GM18517 (cell line): ENCODE data around the gene UBE2D3.
"Not testable (repeated sequence)": the region's sequence is repeated elsewhere in the genome, so short reads cannot be mapped to it uniquely, and the experiment has no call there.

Experiments
- ATAC-seq: cut with Tn5 transposase; IDR thresholded peaks from one replicate; pipeline ENCODE4 v1.9.1; 2021; ENCODE audit warnings: mild to moderate bottlenecking, moderate library complexity; ENCODE audit not compliant: unreplicated experiment

Gene UBE2D3

DNA sequence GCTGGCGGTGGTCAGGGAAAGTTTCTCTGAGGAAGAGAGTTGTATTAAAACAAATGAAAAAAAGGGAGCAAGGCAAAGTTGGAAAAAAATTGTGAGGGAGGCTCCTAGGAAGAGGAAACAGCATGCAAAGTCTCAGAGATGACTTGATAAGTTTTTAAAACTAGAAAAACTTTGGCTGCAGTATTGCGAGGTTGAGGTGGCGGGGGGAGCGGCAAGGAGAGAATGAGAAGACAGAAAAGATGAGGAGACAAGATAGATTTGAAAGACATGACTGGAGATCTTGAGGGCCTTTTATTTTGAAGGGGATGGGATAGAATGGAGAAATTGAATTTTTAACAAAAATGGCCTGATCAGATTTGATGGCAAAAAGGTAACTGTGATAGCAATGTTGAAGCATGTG, 4.8 kb upstream of the UBE2D3 start:
- no peak for ATAC-seq

DNA sequence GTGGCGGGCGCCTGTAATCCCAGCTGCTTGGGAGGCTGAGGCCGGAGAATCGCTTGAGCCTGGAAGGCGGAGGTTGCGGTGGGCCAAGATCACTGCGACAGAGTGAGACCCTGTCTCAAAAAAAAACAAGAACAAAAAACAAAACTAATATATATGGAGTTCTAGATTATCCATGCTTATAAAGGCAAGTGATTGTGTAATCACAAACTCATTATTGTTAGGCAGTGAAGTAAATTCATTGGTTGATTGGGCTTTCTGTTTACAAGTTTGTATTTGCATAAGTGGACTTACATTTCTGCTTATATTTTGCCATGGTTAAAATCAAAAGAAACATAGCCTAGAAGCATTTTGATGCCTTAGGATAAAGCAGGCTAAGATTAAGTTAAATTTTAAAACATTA, 2.5 kb upstream of the UBE2D3 start:
- ATAC-seq, result no peak

GRCh38 chr4:102828497-102828808, 1.1 kb upstream of the UBE2D3 start:
- no peak for ATAC-seq

- peak; percentile 90 for ATAC-seq
Observed at GRCh38 chr4:102827674-102828496, 534 bp upstream of the UBE2D3 start.

DNA sequence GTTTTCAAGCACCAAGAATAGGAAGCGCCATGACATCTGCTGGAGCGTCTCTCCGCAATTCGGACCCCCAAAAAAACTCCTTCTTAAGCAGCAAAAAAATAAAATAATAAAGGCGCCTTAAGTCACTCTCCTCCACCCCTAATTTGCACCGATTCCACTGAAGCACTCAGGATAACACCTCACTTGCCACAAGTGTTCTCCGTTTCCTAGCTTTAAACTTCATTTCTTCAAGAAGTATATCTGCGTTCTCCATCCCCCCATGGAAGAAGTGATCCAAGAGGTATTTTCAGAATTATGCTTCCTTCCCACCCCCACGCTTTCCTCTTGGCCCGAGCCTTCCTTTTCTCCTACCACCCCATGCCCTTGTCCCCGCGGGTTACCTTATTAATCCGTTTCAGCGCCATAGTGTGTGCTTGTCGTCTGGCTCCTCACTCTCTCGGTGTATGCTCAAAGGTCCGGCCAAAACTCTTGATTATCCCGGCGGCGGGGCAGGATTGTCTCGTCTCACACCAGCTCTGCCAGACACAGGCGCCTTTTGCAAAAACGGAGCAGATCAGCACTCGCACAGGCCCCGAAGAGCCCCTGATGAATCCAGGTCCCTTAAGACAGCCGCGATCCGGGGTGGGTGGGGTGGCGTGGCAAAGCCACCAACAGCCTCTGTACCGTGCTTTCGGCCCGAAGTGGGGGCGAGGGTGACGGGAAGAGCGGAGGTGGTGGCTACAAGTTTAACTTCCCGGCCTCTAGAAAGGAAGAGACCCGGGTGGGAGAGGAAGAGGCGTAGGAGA, 1.1 kb downstream of the UBE2D3 start:
- ATAC-seq, result no peak

DNA sequence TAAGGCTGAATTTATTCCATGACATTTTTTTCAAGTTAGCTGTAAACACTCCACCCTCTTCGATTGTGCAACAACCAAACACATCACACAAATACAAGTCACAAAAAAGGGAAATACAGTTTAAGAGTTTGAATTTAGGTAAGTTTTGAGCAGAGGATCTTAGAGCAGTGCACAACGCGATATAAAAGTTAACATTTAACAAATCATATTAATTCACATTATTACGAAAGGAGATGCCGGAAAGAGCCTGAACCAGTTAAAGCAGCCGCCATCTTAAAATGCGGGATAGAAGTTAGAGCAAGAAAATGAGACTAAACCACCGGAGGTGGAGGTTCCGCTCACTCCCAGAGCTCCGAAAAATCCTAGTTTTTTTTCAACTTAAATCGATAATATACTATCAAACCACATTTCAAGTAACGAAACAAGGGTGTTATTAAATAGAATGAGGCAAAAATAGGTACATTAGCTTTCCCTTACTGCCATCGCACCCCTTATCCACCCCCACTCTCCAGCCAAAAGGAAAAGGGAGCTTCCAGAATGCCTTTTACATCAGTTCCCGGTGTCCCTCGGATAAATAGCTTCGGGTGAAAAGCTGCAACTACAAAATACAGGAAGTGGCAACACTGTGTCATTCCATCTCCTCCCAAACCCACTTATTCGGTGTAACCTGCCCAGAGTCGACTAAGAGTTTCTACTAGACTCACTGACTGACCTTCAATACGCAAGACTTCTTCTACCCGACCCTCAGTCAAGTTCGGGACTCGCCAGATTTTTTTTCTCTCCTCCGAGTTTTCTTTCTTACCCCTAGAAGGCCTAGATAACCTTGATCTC, 1.9 kb downstream of the UBE2D3 start:
- ATAC-seq, result no peak

DNA sequence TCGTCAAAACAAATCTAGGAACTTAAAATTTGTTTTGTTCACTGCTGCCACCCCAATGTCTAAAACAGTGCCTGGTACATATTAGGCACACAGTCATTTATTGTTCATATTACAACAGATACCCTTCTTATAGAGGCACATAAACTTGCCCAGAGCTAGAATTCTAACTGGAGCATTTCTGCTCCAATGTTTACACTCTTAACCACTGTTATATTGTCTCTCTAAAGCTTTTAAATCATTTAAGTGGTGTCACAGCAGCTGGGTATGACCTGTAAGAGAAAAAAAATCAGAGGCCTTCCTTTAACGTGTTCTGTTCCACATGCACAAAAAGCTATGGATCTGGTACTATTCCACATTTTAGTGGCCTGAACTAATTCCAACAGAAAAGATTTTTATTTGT, 3.0 kb downstream of the UBE2D3 start:
- no peak for ATAC-seq

DNA sequence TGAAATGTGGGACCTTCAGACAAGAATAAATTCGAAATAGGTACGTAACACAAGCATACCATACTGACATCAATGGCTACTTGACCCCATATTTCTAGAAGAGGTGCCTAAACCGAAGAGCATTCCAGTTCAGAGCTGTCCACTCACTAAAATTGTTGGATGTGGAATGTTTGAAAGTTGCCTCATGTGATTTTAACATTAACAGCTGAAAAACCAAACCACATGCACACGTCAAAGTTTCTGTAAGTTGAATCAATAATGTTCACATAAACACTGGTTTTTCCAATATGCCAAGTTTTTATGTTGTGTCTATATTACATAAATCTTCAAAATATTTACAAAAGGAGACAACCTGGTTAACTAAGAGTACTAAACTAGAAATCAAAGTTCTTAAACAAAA, 3.5 kb downstream of the UBE2D3 start:
- ATAC-seq, result no peak

- no peak for ATAC-seq
Observed at GRCh38 chr4:102823464-102823863, 3.9 kb downstream of the UBE2D3 start.

GRCh38 chr4:102819588-102820365, 7.6 kb downstream of the UBE2D3 start:
- ATAC-seq, result no peak

DNA sequence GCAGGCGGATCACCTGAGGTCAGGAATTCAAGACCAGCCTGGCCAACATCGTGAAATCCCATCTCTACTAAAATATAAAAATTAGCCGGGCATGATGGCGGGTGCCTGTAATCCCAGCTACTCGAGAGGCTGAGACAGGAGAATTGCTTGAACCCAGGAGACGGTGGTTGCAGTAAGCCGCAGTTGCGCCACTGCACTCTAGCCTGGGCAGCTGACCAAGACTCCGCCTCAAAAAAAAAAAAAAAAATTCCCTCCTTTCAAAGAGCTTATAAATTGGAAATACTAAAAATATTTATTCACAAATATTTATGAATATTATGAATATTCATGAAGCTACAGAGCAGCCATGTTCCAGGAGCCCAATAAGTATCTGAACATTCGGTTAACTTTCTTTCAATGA, 8.3 kb downstream of the UBE2D3 start:
- not testable (repeated sequence) for ATAC-seq

DNA sequence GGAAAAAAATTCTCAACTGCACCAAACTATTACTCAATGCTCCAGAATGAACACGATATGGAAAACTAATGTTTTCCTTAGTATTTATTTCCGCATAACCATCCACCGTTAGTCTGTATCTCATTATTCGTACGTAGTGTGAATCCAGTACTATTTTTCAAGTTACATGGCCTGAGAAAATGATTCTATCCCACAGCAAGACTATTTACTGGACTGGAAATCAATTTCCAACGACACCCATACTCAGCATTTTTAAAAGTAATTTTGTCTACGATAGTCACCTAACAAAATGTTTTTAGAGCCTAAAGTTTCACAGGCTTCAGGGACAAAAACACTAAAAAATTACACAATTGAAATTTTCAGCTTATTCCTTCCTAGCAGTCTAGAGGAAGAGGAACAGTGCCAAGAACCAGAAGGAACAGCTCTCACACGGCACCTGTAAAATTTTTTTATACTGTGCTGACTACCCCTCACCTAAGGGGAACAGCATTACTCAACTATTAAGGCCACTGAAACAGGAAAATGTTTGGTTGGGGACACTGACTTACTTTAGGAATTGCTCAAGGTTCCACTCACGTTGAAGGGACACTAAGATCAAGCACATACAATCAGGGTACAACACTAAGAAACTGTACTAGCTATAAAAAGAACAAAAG, 9.6 kb downstream of the UBE2D3 start:
- ATAC-seq, result no peak

DNA sequence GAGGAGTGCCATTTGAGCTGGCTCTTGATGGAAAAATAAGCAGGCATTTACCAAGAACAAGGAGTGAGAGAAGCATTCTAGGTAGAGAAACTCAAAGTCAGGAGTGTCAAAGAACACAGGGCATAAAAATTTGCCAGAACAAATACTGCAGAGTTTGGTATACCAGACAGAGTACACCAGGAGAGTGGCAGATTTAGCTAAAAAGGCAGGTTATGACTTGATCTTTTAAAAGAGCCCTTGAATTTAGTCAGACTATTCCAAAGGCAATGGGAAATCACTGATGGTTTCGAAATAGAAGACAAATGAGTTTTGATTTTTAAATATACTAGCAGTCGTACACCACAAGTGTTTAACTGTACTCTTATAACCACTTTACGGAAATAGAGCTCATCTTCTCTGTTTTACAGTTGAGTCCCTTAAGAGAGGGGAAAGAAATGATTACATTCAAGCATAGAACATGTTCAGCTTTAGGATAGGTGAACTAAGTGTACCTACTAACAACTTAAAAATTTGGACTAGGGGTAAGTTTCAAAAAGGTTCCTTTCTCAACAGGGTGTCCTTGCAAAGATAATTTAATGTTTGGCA, 10.2 kb downstream of the UBE2D3 start:
- no peak for ATAC-seq

- ATAC-seq, result no peak
Observed at GRCh38 chr4:102815981-102816380, 11.4 kb downstream of the UBE2D3 start.

GRCh38 chr4:102809691-102810090, 17.7 kb downstream of the UBE2D3 start:
- ATAC-seq, result no peak

DNA sequence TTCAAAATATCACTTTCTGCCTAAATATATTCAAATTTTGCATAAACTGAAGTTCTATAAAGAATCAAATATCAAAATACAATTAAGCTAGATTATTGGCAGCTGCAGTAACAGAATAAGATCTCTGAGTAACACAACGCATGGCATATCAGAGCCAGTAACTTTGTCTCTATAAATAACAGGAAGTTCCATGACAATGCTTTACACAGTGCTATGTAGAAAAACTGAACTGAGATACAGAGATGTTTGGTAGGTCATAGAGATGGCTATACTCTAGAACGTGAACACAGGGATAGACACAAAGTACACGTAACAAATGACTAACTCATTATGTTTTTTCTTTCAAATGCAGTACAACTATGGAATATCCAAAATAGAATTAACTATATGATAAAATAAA, 18.2 kb downstream of the UBE2D3 start:
- ATAC-seq, result no peak

- ATAC-seq, result no peak
Observed at GRCh38 chr4:102808009-102808408, 19.3 kb downstream of the UBE2D3 start.

- ATAC-seq, result no peak
Observed at GRCh38 chr4:102807345-102807744, 20.0 kb downstream of the UBE2D3 start.

- no peak for ATAC-seq
Observed at GRCh38 chr4:102799816-102800215, 27.5 kb downstream of the UBE2D3 start.

DNA sequence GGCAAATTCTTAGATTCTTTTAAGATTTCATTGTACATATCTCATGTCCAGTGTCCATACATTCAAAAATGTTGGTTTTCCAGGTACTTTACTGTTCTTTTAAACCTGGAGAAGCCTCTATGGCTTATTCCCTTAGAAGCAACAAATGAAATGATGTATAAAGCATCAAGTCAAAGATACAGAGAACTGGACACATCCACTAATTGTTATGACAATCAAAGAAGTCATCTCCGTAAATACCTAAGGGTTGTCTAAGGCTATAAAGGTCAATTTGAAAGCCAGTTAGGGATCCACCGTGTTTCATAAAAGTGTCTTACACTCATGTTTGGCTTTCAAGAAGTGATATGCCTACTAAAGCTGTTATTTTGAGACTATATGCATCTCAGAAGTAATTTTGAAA, 32.4 kb downstream of the UBE2D3 start:
- no peak for ATAC-seq
